A673 (cell line): ENCODE measurements around the gene IRF2. TPM values are rescaled to one million over a fixed set of nuclear protein-coding genes. Genes with fewer than 3 reads are reported as not detected.

Experiments
- BruUV-seq: library from RNA; stranded (reverse); fragments of 400-500 nt; replicated peaks from 2 replicates; lab custom pipeline; 2021; lab: Mats Ljungman, UMichigan
- CTCF ChIA-PET: fragments of 300-600 bp; sonication (Branson Sonifier 250); formaldehyde crosslinking; loops from one replicate; lab custom pipeline; 2022; ENCODE audit warnings: antibody characterized with exemption; lab: Charles Lee
- POLR2A ChIA-PET: fragments of 300-600 bp; sonication (Branson Sonifier 250); formaldehyde crosslinking; loops from one replicate; lab custom pipeline; 2022; ENCODE audit warnings: antibody characterized with exemption; ENCODE audit not compliant: low non-redundant PET; lab: Charles Lee
- DNase-seq: peaks from one replicate; pipeline ENCODE4 v3.0.0-alpha.2; 2015; ENCODE audit warnings: low spot score
- H3K27ac ChIP-seq: fragments of 200-600 bp; sonication (generic); 2 replicates; pipeline ENCODE4 v1.5.1; 2016; ENCODE audit warnings: mixed run types, low read depth, mild to moderate bottlenecking, mixed read lengths, antibody characterized with exemption, low read length; ENCODE audit not compliant: poor library complexity, severe bottlenecking
- H3K27me3 ChIP-seq: fragments of 200-600 bp; sonication (generic); replicated peaks from 2 replicates; pipeline ENCODE4 v1.6.1; 2017; ENCODE audit warnings: mixed run types, low read depth, mild to moderate bottlenecking, mixed read lengths, antibody characterized with exemption, low read length; ENCODE audit not compliant: insufficient read depth, poor library complexity
- H3K36me3 ChIP-seq: fragments of 200-600 bp; sonication (generic); 2 replicates; pipeline ENCODE4 v1.6.1; 2016; ENCODE audit warnings: mixed run types, mild to moderate bottlenecking, mixed read lengths, antibody characterized with exemption, low read length; ENCODE audit not compliant: insufficient read depth, poor library complexity, severe bottlenecking
- H3K4me1 ChIP-seq: fragments of 200-600 bp; sonication (generic); 2 replicates; pipeline ENCODE4 v1.6.1; 2017; ENCODE audit warnings: mixed run types, mild to moderate bottlenecking, mixed read lengths, antibody characterized with exemption, low read length; ENCODE audit not compliant: insufficient read depth, poor library complexity, severe bottlenecking
- H3K4me3 ChIP-seq: fragments of 200-600 bp; sonication (generic); 2 replicates; pipeline ENCODE4 v1.5.1; 2016; ENCODE audit warnings: low read depth, mixed run types, mild to moderate bottlenecking, mixed read lengths, low read length; ENCODE audit not compliant: poor library complexity, severe bottlenecking
- H3K9me3 ChIP-seq: fragments of 200-600 bp; sonication (generic); 2 replicates; pipeline ENCODE4 v1.6.1; 2016; ENCODE audit warnings: mixed run types, low read depth, mild to moderate bottlenecking, mixed read lengths, antibody characterized with exemption, low read length; ENCODE audit not compliant: poor library complexity, severe bottlenecking
- EZH2 ChIP-seq: fragments of 200-600 bp; sonication (generic); IDR thresholded peaks from 2 replicates; pipeline ENCODE4 v1.6.1; 2017; ENCODE audit warnings: borderline replicate concordance, low read depth, mild to moderate bottlenecking, mixed read lengths, antibody characterized with exemption, low read length; ENCODE audit not compliant: poor library complexity, severe bottlenecking
- intact Hi-C: fragments of 100-400 bp; cut with micrococcal nuclease; formaldehyde crosslinking; loops from one replicate; pipeline ENCODE4 v1.10.0; 2022; ENCODE audit not compliant: unreplicated experiment
- total RNA-seq: library from RNA; stranded (reverse); gene quantifications from 2 replicates; pipeline ENCODE4 v1.2.3, GENCODE V29; 2021
- TF ChIP-seq, protein P1 (sequence below): fragments of 300-800, 200-600 bp; sonication (generic); conservative IDR thresholded peaks from 2 replicates; pipeline ENCODE4 v1.5.1; 2017; ENCODE audit warnings: low read depth, mild to moderate bottlenecking, antibody characterized with exemption, low read length, moderate library complexity, mixed read lengths

The IRF2 gene
- total RNA-seq, 1 experiment from 2014 or later, result 28.2 TPM

DNA sequence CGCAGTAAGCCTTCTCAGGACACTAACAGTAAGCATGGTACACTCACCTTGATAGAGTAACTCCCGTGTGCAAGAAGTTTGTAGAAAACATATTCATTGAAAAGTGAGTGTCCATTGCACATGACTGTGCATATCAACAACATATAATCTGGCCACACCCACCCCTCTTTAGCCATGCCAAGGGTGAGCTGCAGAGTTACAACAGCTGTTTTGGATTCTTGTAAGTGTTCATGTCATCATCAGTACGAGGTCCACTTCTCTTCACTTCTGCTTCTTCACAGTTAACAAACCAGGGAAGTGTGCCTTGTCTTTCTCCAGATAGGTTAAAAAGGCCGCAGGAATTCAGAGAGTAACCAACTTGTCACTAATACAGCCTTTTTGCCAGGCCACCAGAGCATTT, 116.6 kb downstream of the IRF2 start:
- TF ChIP-seq, protein P1, sequence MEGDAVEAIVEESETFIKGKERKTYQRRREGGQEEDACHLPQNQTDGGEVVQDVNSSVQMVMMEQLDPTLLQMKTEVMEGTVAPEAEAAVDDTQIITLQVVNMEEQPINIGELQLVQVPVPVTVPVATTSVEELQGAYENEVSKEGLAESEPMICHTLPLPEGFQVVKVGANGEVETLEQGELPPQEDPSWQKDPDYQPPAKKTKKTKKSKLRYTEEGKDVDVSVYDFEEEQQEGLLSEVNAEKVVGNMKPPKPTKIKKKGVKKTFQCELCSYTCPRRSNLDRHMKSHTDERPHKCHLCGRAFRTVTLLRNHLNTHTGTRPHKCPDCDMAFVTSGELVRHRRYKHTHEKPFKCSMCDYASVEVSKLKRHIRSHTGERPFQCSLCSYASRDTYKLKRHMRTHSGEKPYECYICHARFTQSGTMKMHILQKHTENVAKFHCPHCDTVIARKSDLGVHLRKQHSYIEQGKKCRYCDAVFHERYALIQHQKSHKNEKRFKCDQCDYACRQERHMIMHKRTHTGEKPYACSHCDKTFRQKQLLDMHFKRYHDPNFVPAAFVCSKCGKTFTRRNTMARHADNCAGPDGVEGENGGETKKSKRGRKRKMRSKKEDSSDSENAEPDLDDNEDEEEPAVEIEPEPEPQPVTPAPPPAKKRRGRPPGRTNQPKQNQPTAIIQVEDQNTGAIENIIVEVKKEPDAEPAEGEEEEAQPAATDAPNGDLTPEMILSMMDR, result no peak
- no peak for TF ChIP-seq EZH2

DNA sequence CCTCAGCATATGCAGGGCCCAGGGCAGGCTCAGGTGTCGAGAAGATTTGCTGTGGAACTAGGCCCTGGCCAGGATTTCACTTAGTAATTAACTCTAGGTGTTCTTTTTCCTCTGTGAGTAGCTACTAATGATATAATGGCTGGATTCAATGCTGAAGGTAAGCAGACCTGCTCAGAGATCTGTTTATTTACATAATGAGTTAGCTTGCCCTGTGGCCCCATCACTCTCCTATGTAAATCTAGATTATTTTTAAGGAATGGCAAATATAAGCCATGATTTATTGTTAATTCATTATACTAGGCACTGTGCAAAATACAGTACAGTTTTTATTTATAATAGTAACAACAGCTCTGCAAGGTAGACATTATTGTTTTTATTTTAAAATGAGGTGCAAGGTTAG, 117.2 kb downstream of the IRF2 start:
- ChIA-PET POLR2A (no interaction called here), CTCF (no interaction called here)
- Histone ChIP-seq H3K36me3 (no peaks in the 10 kb centered on the region), H3K9me3 (no peaks in the 10 kb centered on the region), H3K4me3 (no peak overlapping the region), H3K27me3 (no peaks in the 10 kb centered on the region), H3K4me1 (peaks cover 64% of the 10 kb centered on the region), H3K27ac (peak overlapping the region; percentile 93)
- no TSS peak for BruUV-seq
- no peak for DNase-seq
- TF ChIP-seq, protein P1, result no peak
- intact Hi-C loops, result loop anchor here (5.0 kb wide), 3 partner anchors 90 to 290 kb away; partner anchors contain the start of genes CASP3 and PRIMPOL

More for the DNA sequence above, 116.6 kb downstream of the IRF2 start:
- Histone ChIP-seq H3K27me3 (no peaks in the 10 kb centered on the region), H3K27ac (peak overlapping the region; percentile 93), H3K4me1 (peaks cover 64% of the 10 kb centered on the region), H3K9me3 (no peaks in the 10 kb centered on the region), H3K36me3 (no peaks in the 10 kb centered on the region), H3K4me3 (no peak overlapping the region)
- intact Hi-C loops, result loop anchor here (5.0 kb wide), 3 partner anchors 90 to 290 kb away; partner anchors contain the start of genes CASP3 and PRIMPOL
- BruUV-seq, result no TSS peak
- ChIA-PET CTCF (no interaction called here), POLR2A (no interaction called here)
- DNase-seq, result no peak

DNA sequence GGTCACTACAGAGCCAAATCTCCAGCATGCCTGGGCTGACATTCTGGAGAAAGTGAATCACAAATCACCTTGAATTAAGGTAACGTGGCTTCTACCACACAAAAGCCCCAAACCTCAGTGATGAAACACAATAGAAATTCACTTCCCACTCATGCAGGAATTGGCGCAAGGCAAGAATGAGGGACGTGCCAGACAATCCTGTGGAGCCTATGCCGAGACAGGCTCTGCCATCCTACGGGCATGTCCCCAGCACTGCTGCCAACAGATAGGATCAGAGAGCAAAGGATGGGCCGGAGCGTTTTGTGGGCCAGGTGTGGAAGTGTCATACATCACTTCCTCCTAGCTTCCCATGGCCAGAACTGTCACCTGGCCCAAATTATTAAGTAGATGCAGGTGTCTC, 118.0 kb downstream of the IRF2 start:
- ChIA-PET POLR2A (no interaction called here), CTCF (no interaction called here)
- Histone ChIP-seq H3K27me3 (no peaks in the 10 kb centered on the region), H3K36me3 (no peaks in the 10 kb centered on the region), H3K4me3 (no peak overlapping the region), H3K9me3 (no peaks in the 10 kb centered on the region), H3K4me1 (peaks cover 64% of the 10 kb centered on the region), H3K27ac (peak overlapping the region; percentile 93)
- intact Hi-C loops, result loop anchor here (5.0 kb wide), 3 partner anchors 89 to 291 kb away; partner anchors contain the start of genes CASP3 and PRIMPOL
- TF ChIP-seq EZH2, result no peak
- TF ChIP-seq, protein P1, result no peak
- no TSS peak for BruUV-seq
- no peak for DNase-seq
